Measurements from ENCODE around the gene ARHGAP31.

Gene ARHGAP31

DNA sequence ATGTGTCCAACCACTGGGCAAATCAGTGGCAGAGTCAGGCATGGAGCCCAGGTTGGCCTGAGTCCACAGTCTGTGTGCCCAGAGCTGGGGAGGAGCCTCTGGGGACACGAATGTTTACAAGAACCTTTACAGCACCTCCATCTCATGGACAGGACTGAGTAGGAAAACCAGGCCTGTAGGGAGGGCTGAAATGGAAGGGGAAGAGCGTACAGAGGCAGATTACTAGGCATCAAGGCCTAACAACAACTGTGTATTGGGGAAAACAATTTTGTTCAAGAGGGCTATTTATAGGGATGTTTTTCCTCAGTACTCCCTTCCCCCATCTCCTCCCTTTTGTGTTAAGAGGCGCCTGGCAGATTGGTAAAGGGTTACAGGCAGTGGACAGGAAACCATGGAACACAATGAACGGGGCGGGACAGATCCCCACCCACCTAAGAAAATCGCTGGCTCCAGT is 15.1 kb upstream of the ARHGAP31 start:
- TF ChIP-seq, protein P1, sequence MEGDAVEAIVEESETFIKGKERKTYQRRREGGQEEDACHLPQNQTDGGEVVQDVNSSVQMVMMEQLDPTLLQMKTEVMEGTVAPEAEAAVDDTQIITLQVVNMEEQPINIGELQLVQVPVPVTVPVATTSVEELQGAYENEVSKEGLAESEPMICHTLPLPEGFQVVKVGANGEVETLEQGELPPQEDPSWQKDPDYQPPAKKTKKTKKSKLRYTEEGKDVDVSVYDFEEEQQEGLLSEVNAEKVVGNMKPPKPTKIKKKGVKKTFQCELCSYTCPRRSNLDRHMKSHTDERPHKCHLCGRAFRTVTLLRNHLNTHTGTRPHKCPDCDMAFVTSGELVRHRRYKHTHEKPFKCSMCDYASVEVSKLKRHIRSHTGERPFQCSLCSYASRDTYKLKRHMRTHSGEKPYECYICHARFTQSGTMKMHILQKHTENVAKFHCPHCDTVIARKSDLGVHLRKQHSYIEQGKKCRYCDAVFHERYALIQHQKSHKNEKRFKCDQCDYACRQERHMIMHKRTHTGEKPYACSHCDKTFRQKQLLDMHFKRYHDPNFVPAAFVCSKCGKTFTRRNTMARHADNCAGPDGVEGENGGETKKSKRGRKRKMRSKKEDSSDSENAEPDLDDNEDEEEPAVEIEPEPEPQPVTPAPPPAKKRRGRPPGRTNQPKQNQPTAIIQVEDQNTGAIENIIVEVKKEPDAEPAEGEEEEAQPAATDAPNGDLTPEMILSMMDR (IDR thresholded peaks at IDR 0.05; ENCODE audit: low read depth, low read length) = no peak
- H3K36me3 ChIP-seq = no peaks in the 10 kb centered on the region
- no peak for DNase-seq
- H3K27me3 ChIP-seq (ENCODE audit: insufficient read depth, low read depth, severe bottlenecking) = no peaks in the 10 kb centered on the region
- no peak overlapping the region for H3K27ac ChIP-seq
- H3K4me3 ChIP-seq (ENCODE audit: low read depth, low read length) = no peak overlapping the region
- H3K9me3 ChIP-seq (ENCODE audit: severe bottlenecking) = peaks cover 6% of the 10 kb centered on the region

DNA sequence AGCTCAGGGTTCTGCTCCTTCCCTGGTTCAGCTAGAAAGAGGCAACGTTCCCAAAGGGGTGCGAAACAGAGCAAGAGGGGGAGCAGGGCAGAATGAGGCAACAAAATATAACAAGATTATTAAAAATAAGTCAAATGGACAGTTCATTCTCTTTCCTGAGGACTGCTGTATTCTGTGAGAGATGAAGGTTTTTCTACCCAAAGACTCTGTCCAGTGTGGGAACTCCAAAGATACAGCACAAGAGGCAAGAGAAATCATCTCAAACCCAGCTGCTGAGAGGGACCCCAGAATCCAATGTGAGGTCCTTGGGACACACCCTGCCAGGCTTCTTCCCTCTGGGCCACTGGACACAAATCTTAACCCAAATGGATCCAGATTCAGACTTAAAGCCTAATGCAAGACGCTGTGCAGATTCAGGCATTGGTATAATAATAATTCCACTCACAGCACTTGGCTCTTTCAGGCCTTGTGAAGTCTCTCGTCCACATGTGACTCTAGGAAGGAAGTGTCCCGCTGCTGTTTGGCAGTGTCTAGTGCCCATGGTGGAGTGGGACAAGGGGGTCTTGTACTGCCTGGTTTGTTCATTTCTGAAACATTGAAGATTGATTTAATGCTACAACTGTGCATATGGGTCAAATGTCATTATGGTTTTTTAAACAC is 14.5 kb upstream of the ARHGAP31 start:
- no peak for DNase-seq
- TF ChIP-seq, protein P1 (IDR thresholded peaks at IDR 0.05; ENCODE audit: low read depth, low read length) = no peak
- Histone ChIP-seq H3K4me3 (ENCODE audit: low read depth, low read length) (no peak overlapping the region), H3K36me3 (no peaks in the 10 kb centered on the region), H3K27me3 (ENCODE audit: insufficient read depth, low read depth, severe bottlenecking) (no peaks in the 10 kb centered on the region), H3K27ac (no peak overlapping the region), H3K9me3 (ENCODE audit: severe bottlenecking) (peaks cover 6% of the 10 kb centered on the region)

DNA sequence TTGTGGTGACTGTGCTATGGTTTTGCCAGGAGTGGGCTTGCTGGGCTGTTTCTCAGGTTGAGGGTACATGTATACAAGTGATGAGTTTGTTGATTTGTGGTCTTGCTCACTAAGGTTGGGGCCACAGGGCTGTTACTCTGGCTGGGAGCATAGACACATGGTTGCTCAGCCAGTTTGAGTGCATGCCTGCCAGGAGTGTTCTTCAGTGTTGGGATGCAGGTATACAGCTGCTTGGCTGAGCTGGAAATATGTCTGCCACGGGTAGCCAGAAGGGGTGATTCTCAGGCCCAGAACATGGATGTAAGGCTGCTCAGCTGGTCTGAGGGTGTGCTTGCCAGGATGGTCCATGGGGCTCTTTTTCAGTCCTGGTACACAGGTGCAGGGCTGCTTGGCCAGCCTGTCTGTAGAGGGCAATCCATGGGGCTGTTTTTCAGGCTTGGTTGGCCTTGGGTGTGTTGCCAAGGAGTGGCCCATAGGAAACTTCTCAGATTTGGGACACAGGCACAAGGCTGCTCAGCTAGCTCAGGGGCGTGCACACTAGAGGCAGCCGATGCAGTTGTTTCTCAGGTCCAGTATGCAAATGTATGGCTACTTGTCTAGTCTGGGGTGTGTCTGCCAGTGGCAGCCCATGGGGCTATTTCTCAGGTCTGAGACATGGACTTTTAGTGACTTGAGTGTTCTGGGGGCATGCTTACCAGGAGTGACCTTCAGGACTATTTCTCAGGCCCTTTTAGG is 5.3 kb upstream of the ARHGAP31 start:
- TF ChIP-seq, protein P1 (IDR thresholded peaks at IDR 0.05; ENCODE audit: low read depth, low read length) = no peak
- no peak for DNase-seq
- Histone ChIP-seq H3K4me3 (ENCODE audit: low read depth, low read length) (no peak overlapping the region), H3K36me3 (no peaks in the 10 kb centered on the region), H3K27me3 (ENCODE audit: insufficient read depth, low read depth, severe bottlenecking) (no peaks in the 10 kb centered on the region), H3K27ac (no peak overlapping the region), H3K9me3 (ENCODE audit: severe bottlenecking) (no peaks in the 10 kb centered on the region)

DNA sequence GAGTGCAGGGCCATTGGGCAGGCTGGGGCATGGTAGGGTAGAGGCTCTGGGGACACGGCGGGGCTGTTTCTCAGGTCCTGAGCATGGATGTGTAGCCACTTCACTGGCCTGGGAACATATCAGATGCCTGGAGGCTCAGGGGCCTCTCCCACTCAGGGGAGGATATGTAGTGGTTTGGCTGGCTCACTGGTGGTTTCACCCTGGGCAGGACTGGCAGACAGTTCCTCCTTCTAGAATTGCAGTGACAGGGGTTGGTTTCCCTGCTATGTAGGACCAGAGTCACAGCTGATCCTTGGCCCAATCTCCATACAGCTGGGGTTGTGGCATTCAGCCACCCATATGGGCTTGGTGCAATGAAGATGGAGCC is 4.8 kb upstream of the ARHGAP31 start:
- no peak overlapping the region for H3K27ac ChIP-seq
- H3K9me3 ChIP-seq (ENCODE audit: severe bottlenecking) = no peaks in the 10 kb centered on the region
- no peak for DNase-seq
- TF ChIP-seq, protein P1 (IDR thresholded peaks at IDR 0.05; ENCODE audit: low read depth, low read length) = no peak
- H3K36me3 ChIP-seq = no peaks in the 10 kb centered on the region
- H3K4me3 ChIP-seq (ENCODE audit: low read depth, low read length) = no peak overlapping the region
- H3K27me3 ChIP-seq (ENCODE audit: insufficient read depth, low read depth, severe bottlenecking) = no peaks in the 10 kb centered on the region

DNA sequence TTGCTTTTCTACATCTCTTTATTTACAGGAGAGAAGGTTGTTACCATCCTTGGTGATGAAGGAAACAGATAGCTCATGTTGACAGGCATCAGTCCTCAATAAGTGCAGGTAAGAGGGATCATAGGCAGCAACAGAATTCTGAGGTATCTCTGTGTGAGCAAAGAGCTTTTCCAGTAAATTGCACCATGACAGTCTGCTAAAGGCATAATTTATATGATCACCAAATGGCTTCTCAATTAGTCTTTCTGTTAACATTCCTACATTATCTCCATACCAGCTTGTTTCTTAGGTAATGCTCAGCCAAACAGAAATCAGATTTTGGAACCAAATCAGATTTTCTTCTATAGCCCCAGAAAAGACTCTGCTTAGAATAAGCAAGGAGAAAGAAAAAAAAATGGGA is 3.6 kb upstream of the ARHGAP31 start:
- no peak for DNase-seq
- no peak overlapping the region for H3K27ac ChIP-seq
- no peaks in the 10 kb centered on the region for H3K36me3 ChIP-seq
- TF ChIP-seq, protein P1 (IDR thresholded peaks at IDR 0.05; ENCODE audit: low read depth, low read length) = no peak
- no peak overlapping the region for H3K4me3 ChIP-seq (ENCODE audit: low read depth, low read length)
- H3K27me3 ChIP-seq (ENCODE audit: insufficient read depth, low read depth, severe bottlenecking) = no peaks in the 10 kb centered on the region
- H3K9me3 ChIP-seq (ENCODE audit: severe bottlenecking) = no peaks in the 10 kb centered on the region

All from WERI-Rb-1 (cell line).